Measurements from ENCODE around the gene PGAP3. TPM values are rescaled to one million over a fixed set of nuclear protein-coding genes. Genes with fewer than 3 reads are reported as not detected.

The PGAP3 gene
- total and polyA plus RNA-seq, 2 of the 4 experiments (the other 2 are of a cell fraction): 4.3 to 9.8 TPM

- TF ChIP-seq, protein P1, sequence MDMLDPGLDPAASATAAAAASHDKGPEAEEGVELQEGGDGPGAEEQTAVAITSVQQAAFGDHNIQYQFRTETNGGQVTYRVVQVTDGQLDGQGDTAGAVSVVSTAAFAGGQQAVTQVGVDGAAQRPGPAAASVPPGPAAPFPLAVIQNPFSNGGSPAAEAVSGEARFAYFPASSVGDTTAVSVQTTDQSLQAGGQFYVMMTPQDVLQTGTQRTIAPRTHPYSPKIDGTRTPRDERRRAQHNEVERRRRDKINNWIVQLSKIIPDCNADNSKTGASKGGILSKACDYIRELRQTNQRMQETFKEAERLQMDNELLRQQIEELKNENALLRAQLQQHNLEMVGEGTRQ (IDR thresholded peaks at IDR 0.05; ENCODE audit: low read depth, low read length): no peak
- no peak for TF ChIP-seq SMC3 (IDR thresholded peaks at IDR 0.05; ENCODE audit: low read depth, low read length)
These were observed 62.6 kb downstream of the PGAP3 start (continued) for GRCh38 chr17:39625198-39625785.

- no peaks in the 10 kb centered on the region for H3K79me1 ChIP-seq (ENCODE audit: low read depth in 1 of 2, low read length in 2 of 2)
- H4K20me1 ChIP-seq (ENCODE audit: insufficient read depth, low read length): no peaks in the 10 kb centered on the region
- H3K4me1 ChIP-seq (ENCODE audit: control insufficient read depth, insufficient read depth, low read length): peaks cover 3% of the 10 kb centered on the region; the same call in 1 of the 2 replicates
- no peak overlapping the region for H4K91ac ChIP-seq (ENCODE audit: insufficient read depth, low read depth, low read length)
- ChIA-PET POLR2A (ENCODE audit: unreplicated experiment) (no interaction called here), CTCF (no interaction called here)
- H2AK5ac ChIP-seq (ENCODE audit: low read depth, low read length): no peak overlapping the region
- H4K8ac ChIP-seq (ENCODE audit: low read depth in 2 of 2, low read length in 2 of 2): no peak overlapping the region
- H3K27me3 ChIP-seq (ENCODE audit: control insufficient read depth, insufficient read depth, low read length): peaks cover 61% of the 10 kb centered on the region
- H3K4ac ChIP-seq (ENCODE audit: low read depth, low read length): no peak overlapping the region
- H2AFZ ChIP-seq (replicated peaks; ENCODE audit: low read length, poor library complexity): no peak overlapping the region
- H3K9ac ChIP-seq (ENCODE audit: low read depth, low read length): no peak overlapping the region
- no TSS peak for BruUV-seq (replicated peaks)
- TF ChIP-seq RCOR1 (IDR thresholded peaks at IDR 0.05; ENCODE audit: insufficient replicate concordance, low read length) (no peak), MXI1 (IDR thresholded peaks at IDR 0.05; ENCODE audit: borderline replicate concordance, low read depth, low read length) (no peak), MAFK (IDR thresholded peaks at IDR 0.05; ENCODE audit: low read depth, low read length) (no peak)
- no peak overlapping the region for H2BK20ac ChIP-seq (ENCODE audit: low read depth, low read length)
- no peak overlapping the region for H3K4me3 ChIP-seq (ENCODE audit: insufficient read depth, low read depth, low read length)
- H3K36me3 ChIP-seq (ENCODE audit: control insufficient read depth, insufficient read depth, low read length): no peaks in the 10 kb centered on the region
- dilution Hi-C loops (cut with HindIII; ENCODE audit: low sequenced_read_pairs, unreplicated experiment): no loop called here
- H3K4me2 ChIP-seq (ENCODE audit: low read depth, low read length): no peak overlapping the region
- no peak overlapping the region for H3K27ac ChIP-seq (ENCODE audit: insufficient read depth, low read length)
- no peak overlapping the region for H3K23ac ChIP-seq (ENCODE audit: low read depth, low read length)
- no peak overlapping the region for H2AK9ac ChIP-seq (replicated peaks; ENCODE audit: low read depth, low read length, poor library complexity)
- H3K9me1 ChIP-seq (ENCODE audit: insufficient read depth, low read length): no peaks in the 10 kb centered on the region
- H2BK5ac ChIP-seq (ENCODE audit: low read depth, low read length, poor library complexity, severe bottlenecking): no peak overlapping the region
- intact Hi-C loops (cut with micrococcal nuclease): loop anchor here (10.0 kb wide), 1 partner anchor 360 kb away; the partner anchor contains the start of gene PSMD3
- DNase-seq (no peak), ATAC-seq (ENCODE audit: low read depth) (no peak)
- 65% methylated on average over 4 of the region's 8 CpGs; no CpG with 5 or more reads in 1 of the 2 experiments for WGBS, 2 experiments (ENCODE audit: extremely low coverage in 2 of 2, insufficient read length in 1 of 2)
- H3K14ac ChIP-seq (replicated peaks; ENCODE audit: low read depth, low read length): no peak overlapping the region
- in situ Hi-C loops (cut with MboI; ENCODE audit: low sequenced_read_pairs): loop anchor here (5.0 kb wide), 1 partner anchor 82 kb away; no protein-coding TSS in a partner anchor
- no peak overlapping the region for H3K56ac ChIP-seq (ENCODE audit: extremely low read depth, insufficient read depth, low read length)
- H3K18ac ChIP-seq (ENCODE audit: low read depth, low read length): no peak overlapping the region
- no peak overlapping the region for H2BK15ac ChIP-seq (ENCODE audit: low read depth, low read length)
- H2BK120ac ChIP-seq (ENCODE audit: low read depth, low read length): no peak overlapping the region
- H4K5ac ChIP-seq (ENCODE audit: low read depth, low read length): no peak overlapping the region
- H3K9me3 ChIP-seq (ENCODE audit: control insufficient read depth, insufficient read depth, low read length): no peaks in the 10 kb centered on the region
These were observed 63.5 kb downstream of the PGAP3 start for GRCh38 chr17:39624313-39624712.

All from IMR-90 (cell line).